ENCODE results near the gene PARD3B.

- TF ChIP-seq CTCF (IDR thresholded peaks at IDR 0.05; ENCODE audit: control extremely low read depth in 1 of 3, insufficient read depth in 1 of 3, low read depth in 1 of 3, low read length in 3 of 3) (no peak), BACH1 (IDR thresholded peaks at IDR 0.05; ENCODE audit: low read length) (no peak)
These were observed 192.0 kb downstream of the PARD3B start for GRCh38 chr2:204737296-204737695.

All from H1 (cell line).